GM19455 (cell line): Measurements from ENCODE around the gene UGT2A3.

Source experiments
- ATAC-seq: cut with Tn5 transposase; IDR thresholded peaks from one replicate; pipeline ENCODE4 v1.9.1; 2021; ENCODE audit not compliant: unreplicated experiment

UGT2A3 gene

DNA sequence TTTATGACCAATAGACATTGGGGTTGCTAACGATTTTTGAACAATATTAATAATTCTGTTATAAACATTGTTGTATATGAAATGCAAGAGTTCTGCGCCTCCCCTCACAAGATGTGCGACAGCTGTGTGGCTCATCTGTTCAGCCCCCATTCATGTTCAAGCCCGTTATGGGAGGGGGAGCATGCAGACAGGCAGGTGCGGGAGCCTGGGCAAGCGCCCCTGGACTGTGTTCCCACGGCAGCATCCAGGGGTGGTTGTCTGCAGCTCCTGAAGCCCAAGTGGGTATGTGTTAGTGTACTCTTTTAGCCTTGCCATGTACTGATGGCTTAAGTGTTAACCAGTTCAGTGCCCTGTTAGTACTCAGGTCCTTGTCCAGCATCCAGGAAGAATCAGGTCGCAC is 34.6 kb downstream of the UGT2A3 start:
- ATAC-seq, result no peak

DNA sequence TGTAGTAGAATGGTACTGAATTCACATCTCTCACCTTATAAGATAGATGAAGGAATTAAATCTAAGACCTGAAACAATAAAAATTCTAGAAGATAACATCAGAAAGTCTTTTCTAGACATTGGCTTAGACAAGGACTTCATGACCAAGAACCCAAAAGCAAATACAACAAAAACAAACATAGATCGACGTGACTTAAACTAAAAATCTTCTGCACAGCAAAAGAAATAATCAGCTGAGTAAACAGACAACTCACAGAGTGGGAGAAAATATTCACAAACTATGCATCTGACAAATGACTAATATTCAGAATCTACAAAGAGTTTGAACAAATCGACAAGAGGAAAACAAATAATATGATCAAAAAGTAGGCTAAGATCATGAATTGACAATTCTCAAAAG is 38.8 kb downstream of the UGT2A3 start:
- ATAC-seq, result no peak

DNA sequence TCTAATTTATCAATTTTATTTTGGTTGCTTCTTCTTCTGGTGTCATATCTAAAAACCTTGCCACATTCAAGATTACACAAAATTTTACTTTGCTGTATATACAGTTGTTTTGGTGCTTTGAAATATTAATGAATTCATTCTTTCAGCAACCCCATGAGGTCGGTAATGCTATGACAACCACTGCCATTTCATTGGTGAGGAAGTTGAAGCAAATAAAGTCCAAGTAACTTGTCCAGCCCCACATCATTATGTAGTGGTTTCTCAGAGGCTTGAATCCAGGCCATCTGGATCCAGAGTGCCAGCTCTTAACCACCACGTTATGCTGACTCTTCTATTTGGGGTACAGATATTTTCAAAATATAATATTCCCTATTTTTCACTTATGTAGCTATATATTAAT is 42.2 kb downstream of the UGT2A3 start:
- ATAC-seq, result no peak

DNA sequence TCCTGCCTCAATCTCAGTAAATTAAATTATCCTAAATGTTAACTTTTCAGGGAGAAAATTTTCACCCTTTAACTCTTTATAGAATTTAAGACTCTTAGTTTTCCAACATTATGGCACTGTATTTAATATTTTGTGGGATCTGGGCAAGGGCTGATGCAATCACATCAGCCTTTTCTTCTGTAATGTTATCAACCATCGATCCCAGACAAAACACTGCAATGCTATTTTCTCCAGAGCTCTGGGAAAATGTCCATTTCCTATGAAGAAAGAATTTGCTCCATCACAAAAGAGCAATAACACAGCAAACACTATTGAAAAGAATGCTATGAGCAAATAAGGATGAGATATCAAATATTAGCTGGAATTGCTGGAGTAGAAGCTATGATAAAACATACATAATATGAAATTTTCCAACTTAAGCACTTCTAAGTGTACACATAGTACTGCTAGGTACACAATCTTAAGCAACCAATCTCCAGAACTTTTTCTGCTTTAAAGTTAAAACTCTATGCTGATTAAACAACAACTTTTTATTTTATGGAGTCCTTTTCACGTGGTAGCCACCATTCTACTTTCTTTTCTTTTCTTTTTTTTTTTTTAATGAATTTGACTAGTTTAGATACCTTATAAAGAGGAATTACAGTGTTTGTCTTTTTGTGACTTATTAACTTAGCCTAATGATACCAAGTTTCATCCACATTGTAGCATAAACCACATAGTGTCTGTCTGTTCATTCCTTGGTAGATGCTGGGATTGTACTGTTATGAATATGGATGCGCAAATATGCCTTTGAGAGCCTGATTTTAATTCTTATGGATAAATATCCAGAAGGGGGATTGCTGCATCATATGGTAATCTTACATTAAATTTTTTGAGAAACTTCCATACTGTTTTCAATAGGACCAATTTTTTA is 43.6 kb downstream of the UGT2A3 start:
- ATAC-seq, result no peak

DNA sequence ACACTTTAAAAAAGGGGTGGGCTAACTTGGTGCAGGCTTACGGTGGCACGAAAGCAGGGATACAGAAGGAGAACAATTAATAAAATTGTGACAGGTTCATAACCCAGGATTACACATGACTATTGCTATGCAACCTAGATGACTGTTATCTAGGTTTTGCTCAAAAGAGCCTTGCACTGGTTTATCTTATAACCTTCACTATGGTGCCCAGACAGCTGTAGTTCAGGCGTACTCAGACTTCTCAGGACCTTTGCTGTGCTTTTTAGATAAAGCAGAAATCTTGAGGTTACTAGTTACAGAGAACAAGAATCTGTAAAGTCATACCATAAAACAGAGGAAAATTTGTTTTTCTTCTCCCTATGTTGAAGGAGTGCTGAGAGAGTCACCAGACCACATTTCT is 44.4 kb downstream of the UGT2A3 start:
- ATAC-seq, result no peak

DNA sequence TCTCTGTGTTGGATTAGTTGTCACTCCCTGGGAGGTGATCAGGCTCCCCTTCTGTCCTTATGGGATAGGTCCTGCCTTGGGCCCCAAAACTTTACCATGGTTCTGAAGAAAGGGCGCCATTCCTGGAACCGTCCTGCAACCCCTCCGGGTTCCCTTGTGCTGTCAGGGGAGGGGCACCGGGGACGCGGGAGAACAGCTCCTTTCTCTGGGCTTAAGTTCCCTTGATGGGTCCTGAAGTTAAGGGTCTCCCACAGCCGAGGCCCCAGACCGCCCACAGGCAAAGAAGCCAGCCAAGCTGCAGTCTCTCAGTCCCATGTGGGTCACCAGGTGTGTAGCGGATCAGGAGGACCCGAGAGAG is 44.8 kb downstream of the UGT2A3 start:
- ATAC-seq, result no peak

DNA sequence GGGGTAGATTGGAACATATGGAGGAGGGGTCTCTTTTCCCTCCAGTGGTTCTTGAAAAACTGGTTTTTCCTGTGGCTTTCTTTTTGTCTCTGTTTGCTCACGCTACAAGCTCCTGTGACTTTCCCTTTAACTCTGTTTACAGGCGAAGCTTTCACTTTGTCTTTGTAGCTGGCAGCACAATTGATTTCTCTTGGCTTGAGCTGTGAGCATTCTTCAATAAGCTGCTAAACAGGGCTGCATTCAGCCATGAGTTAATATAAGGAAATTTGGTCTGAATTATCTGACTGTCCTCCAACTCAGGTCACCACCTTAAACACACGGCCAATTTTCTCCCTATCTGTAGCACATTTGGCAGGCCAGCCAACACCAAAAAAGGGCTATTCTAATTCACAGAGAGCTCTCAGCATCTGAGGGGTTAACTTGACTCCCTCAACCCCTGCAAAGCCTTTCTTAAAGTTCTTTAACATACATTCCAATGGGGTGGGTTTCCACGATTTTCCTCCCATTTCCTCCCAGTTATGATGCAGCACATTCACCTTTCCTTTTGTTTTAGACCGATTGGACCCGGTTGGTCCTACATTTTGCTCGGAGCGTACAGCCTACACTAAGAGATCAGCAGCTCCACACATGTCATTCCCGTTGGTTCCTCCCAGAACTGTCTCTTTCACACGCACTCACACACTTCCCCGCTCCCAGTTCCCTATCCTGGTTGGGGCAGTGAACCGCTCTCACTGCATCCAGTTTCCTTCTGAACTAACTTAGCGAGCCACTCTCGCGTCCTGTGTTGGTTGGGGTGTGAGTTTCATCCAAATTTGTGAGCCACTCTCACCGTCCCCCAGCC is 45.4 kb downstream of the UGT2A3 start:
- no peak for ATAC-seq

DNA sequence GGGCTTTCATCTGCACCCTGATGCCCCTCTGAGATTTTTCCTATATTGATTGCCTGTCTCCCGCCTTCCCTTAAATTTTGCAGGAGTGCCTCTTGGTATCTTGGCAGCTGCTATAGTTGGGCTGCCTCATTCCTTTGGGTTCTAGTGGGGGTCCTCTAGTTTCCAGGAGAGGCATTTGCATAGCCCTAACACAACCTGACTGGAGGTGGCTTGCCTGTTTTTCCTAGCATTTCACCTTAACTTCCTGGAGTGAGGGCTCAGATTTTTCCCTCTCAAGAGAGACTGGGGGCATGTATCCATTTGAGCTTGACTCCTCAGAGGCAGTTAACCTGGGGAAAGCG is 46.0 kb downstream of the UGT2A3 start:
- ATAC-seq, result no peak

DNA sequence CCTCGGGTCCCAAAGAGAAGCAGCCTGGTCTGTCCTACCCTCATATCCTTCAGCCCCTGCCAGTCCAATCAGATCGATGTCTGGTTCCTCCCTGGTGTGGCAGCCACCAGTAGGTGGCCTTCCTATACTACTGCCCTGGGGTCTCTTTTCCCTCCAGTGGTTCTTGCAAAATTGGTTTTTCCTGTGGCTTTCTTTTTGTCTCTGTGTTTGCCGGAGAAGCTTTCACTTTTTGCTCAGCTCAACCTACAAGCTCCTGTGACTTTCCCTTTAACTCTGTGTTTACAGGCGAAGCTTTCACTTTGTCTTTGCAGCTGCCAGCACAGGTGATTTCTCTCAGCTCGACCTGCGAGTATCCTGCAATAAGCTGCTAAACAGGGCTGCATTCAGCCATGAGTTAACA is 46.8 kb downstream of the UGT2A3 start:
- no peak for ATAC-seq

DNA sequence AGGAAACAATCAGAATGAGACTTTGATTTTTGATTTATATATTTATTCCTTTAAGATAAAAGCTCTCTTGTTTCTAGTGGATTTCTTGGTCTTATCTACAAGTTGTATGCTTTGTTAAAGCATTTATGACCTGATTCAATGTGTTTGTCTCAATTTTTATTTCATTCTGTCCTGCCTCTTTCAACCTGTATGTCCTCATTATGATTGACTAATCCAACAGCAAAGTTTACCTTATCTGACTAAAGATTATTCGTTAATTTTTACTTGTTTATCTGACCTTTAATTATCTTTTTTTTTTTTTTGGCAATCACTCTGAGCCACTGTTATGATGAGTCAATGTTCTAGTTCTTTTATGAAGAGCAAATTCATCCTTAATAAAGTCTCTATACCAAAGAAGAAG is 54.9 kb downstream of the UGT2A3 start:
- ATAC-seq, result no peak

DNA sequence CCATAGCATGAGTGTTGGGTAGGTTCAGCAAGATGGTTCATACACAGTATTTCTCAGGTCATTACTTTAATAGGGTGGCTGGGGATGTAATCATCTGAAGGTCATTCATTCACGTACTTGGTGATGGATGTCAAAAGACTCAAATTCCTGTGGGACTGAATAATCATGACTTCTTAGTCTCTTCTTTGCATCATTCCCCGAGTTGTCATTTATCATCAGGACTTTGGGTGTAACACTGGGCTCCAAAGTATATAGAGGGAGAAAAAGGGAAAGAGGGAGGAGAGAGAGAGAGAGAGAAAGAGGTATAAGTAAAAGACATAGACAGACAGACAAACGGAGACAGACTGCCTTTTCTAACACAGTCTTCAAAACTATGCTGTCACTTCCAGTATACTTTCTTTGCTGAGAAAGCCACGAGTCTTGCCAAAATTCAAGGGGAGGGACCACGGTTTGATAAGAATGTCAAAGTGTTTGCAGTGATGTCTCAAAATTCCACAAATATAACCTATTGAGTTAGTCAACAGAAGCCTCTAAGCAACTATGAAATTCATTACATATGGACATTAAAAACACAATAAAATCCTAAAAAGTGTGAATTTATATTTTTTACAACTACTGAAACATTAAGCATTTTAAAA is 55.9 kb downstream of the UGT2A3 start:
- no peak for ATAC-seq

DNA sequence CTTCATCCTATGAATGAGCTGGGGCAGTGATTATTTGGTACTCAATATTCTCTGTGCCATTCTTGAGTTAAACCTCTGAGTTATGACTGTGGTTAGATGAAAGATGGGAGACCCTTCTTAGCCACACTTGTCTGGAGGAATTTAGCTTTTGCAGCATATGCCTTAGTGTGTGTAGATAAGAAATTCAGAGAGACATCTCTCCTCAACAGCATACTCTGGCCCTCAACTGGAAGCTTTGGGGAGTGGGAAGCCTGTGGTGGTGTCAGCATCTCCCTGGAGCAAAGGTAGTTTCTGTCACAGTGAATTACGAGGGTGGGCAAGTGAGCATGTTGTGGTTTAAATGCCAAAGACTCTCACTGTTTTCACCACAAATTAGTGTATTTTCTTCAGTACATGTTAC is 58.7 kb downstream of the UGT2A3 start:
- no peak for ATAC-seq

DNA sequence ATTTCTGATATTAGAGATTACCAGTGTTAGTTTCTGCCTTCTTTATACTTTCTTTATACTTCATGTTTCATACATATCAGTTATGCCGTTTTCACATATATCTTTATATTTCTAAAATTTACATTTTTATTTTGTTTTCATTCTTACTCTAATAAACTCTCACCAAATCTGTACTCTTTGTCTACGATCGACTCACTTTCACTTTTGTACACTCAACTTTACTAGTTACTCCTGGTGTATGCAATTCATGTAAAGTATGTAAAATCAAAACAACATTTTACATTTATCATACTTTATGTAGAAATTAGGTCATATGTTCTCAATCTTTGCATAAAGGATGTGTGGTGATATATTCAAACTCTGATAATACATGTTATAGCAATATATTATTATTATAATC is 59.9 kb downstream of the UGT2A3 start:
- no peak for ATAC-seq

DNA sequence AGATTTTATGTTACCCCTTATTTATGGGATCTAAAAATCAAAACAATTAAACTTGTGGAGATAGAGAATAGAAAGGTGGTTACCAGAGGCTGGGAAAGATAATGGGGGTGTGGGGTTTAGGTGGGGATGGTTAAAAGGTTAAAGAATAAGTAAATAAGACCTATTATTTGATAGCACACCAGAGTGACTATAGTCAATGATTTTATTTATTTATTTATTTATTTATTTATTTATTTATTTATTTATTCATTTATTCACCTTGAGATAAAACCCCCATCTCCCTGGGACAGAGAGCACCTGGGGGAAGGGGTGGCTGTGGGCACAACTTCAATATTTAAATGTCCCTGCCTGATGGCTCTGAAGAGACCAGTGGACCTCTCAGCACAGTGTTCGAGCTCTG is 66.1 kb downstream of the UGT2A3 start:
- no peak for ATAC-seq

DNA sequence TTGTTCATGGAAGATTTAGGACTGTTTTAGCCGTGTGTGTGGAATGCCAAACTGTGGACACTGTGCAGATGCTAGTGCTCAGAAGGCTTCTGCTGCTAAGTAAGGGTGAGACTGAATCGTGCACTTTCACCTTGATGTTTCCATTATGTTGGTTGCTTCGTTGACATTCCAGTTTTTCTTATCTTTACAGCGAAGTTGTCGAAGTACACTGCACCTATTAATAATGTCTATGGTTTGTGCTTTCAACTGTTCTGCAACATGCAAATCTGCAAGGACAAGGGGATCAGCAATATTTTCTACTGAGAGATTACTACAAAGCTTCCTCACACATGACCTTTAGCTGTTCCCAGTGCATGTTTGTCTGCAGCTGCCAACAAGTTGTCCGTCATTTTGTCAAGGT is 67.7 kb downstream of the UGT2A3 start:
- ATAC-seq, result no peak
